HS-5 (cell line): Measurements from ENCODE around the gene ZCWPW2.

ENCODE experiments used
- DNase-seq: peaks from one replicate; pipeline ENCODE4 v3.0.0-alpha.2; 2012; ENCODE audit warnings: low read depth

The ZCWPW2 gene

DNA sequence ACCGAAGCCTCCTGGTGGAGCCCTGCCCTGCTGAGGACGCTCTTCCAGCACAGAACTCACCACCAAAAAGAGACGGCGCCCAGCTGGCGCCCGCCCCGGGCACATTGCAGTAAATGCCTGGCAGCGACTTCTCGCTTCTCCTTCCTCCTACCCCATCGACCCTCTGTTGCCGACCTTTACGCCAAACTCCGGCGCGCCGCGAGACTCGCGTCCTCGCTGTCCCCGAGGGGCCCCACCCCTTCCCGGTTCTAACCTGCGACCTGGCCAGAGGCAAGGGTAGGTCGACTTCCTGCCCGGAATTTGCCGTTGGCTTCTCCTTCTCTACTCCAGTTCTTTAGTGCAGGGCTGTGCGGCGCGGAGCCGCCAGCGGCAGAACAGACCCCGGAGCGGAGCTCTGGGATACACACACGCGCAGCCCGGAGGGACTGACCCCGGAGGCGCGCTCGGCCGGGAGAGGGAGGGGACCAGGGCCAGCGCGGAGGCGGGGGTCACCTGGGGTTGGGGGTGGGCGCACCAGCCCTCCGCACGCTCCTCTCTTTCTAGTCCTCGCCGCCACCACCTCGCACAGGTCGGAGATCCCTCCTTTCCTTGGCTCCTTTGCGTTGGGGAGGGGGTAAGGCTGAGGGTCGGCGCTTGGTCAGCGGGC lies 226.7 kb downstream of the ZCWPW2 start:
- no peak for DNase-seq
